ENCODE results near the gene TRIM52.

The TRIM52 gene

GRCh38 chr5:181233801-181234454, 27.0 kb downstream of the TRIM52 start:
- no peak for DNase-seq (ENCODE audit: low spot score)

GRCh38 chr5:181233088-181233800, 27.7 kb downstream of the TRIM52 start:
- DNase-seq (ENCODE audit: low spot score) = no peak

- DNase-seq (ENCODE audit: low spot score) = no peak
These were observed 28.4 kb downstream of the TRIM52 start for GRCh38 chr5:181232593-181232992.

GRCh38 chr5:181231432-181231831, 29.5 kb downstream of the TRIM52 start:
- DNase-seq (ENCODE audit: low spot score) = no peak

DNA sequence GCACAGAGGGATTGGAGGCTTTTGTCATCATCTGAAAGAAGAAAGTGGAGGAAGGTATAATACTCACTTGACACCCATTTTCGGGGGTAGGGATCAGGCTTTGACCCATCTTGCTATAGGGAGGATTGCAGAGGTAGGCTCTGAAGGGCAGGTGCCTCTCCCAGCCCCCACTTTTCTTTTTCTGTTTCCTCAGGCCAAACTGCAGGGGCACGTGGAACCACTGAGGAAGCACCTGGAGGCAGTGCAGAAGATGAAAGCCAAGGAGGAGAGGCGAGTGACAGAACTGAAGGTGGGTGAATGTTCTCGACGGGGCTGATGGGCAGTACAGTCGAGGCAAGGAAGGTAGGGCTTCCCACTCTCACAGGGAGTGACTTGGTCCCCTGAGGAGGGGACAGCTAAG, 30.4 kb downstream of the TRIM52 start:
- no peak for DNase-seq (ENCODE audit: low spot score)

- no peak for DNase-seq (ENCODE audit: low spot score)
These were observed 30.9 kb downstream of the TRIM52 start for GRCh38 chr5:181229996-181230395.

GRCh38 chr5:181224390-181225229, 36.3 kb downstream of the TRIM52 start:
- DNase-seq (ENCODE audit: low spot score) = no peak

- DNase-seq (ENCODE audit: low spot score) = no peak
These were observed 37.1 kb downstream of the TRIM52 start for GRCh38 chr5:181223729-181224389.

DNA sequence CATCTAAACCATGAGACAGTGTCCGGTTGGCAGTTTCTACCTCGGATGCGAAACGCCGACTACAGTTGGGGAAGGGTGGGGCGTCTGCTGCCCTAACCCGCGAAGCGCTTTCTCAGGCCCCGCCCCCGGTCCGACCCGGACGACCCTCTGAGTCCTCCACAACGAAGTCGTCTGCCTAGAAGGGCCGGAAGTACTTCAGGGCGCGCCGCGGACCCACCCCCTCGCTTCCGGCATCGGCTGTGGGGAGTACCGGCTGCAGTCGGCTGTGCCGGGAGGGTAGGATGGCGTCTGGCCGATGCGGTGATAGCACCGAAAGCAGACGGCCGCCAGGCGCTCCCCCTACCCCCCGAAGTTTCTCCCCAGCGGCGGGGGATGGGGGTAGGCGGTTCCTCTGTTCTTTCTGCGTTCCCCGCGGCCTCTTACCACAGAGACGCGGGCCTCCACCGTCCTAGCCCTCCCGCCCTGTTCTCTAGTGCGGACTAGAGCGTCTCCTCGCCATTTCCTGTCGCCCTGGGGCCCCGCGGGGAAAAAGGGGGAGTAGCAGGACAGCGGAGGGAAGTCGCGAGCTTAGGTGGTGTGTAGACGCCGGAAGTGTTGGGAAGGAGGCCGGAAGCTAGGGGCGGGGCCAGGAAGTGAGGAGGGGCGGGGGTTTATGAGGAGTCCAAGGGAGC, 37.8 kb downstream of the TRIM52 start, which contains the start of gene TRIM41:
Gene TRIM41 (plus strand): TSS at position 224 of the 671 bp plus-strand sequence. CDS start 719 bp downstream, outside the sequence.
- peak; percentile 90 for DNase-seq (ENCODE audit: low spot score)

GRCh38 chr5:181222630-181223057, 38.3 kb downstream of the TRIM52 start:
- no peak for DNase-seq (ENCODE audit: low spot score)

DNA sequence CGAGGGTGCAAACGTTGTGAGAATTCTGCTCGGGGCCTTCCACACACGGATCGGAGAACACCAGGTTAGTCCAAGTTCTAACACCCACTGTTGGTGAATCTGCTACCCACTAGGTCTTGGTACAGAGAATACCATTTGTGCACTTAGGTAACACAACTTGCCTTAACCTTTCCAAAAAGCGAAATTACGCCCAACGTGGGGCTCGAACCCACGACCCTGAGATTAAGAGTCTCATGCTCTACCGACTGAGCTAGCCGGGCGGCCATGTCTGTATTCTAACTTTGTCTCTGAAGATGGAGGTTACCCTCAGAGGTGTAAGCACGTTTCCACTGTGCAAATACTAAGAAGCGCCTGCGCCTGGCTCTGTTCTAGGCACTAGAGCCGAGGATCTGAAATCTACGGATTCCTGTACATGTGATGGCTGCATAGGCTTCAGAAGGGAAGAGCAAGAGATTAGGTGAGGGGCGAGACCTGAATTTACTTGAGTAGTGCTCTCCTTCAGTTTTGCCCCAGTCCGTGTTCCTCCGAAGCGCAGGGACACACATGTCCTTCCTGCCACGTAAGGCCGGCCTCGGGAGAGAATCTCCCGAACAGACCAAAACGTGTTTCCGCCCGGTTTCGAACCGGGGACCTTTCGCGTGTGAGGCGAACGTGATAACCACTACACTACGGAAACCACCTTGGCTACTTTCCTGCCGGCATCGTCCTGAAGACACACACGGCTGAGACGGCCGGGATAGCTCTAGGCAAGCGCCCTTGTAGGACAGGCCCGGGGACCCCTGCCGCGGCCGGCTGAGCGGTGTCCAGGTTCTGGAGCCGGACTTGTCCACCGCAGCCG, 38.9 kb downstream of the TRIM52 start:
- peak; percentile 89 for DNase-seq (ENCODE audit: low spot score)

- DNase-seq (ENCODE audit: low spot score) = no peak
These were observed 39.7 kb downstream of the TRIM52 start for GRCh38 chr5:181221105-181221791.

DNA sequence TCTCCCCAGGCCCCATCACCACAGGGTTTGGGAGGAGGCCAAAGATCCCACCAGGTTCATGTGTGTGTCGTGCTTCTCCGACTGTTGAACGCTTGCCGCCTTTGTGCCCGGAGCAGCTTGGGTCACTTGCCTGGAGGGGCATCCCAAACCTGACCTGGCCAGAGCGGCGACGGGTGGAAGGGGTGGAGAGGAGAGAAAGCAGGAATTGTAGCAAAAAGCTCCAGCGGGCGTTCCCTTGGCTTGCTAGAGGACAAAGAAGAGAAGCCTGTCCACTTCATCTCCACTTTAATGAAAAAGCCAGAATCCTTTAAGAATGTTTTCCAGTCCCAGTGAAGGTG, 40.8 kb downstream of the TRIM52 start:
- no peak for DNase-seq (ENCODE audit: low spot score)

- no peak for DNase-seq (ENCODE audit: low spot score)
These were observed 41.4 kb downstream of the TRIM52 start for GRCh38 chr5:181219262-181220177.

- no peak for DNase-seq (ENCODE audit: low spot score)
These were observed 42.2 kb downstream of the TRIM52 start for GRCh38 chr5:181218795-181219124.

DNA sequence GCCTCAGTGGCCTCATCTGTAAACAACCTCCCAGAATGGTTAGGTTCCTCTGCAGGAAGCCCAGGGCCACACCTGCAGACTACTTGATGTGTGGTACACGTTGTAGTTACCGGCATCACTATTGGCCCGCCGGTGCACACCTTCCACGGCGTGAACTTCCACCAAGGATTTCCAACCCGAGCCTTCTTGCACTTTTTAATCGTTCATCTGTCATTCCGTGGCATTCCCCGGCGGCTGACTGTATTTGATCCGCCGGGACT, 43.2 kb downstream of the TRIM52 start:
- DNase-seq (ENCODE audit: low spot score) = no peak

DNA sequence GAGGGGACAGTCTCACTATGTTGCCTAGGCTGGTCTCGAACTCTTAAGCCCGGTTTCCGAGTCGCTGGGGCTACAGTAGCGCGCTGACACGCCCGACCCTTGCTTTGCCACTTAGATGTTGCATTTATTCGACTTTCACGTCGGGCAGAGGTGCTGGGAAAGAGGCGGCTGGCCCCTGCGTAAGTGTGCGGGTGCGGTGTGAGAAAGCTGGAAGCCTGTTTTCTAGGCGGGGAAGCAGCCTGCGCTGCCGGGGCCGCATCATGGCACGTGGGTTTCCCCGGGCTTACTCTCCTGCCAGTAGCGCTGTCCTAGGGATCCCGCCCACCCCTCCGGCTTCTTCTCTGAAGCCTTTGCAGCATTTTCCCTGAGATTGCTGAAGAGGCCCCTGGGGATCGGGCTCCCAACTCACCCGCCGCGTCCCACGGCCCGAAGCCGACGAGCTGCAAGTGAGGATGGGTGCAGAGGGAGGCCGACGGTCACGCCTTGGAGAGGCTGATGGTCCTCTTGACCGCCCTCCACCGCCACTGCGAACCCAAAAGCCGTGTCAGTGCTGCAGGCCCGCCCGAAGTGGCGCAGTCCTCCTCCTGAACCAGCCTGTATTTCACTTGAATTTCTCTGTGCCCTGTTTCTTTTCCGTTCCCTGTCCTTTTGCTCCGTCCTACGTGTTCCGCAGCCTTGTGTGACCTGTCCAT, 43.7 kb downstream of the TRIM52 start:
- peak; percentile 30 for DNase-seq (ENCODE audit: low spot score)

DNA sequence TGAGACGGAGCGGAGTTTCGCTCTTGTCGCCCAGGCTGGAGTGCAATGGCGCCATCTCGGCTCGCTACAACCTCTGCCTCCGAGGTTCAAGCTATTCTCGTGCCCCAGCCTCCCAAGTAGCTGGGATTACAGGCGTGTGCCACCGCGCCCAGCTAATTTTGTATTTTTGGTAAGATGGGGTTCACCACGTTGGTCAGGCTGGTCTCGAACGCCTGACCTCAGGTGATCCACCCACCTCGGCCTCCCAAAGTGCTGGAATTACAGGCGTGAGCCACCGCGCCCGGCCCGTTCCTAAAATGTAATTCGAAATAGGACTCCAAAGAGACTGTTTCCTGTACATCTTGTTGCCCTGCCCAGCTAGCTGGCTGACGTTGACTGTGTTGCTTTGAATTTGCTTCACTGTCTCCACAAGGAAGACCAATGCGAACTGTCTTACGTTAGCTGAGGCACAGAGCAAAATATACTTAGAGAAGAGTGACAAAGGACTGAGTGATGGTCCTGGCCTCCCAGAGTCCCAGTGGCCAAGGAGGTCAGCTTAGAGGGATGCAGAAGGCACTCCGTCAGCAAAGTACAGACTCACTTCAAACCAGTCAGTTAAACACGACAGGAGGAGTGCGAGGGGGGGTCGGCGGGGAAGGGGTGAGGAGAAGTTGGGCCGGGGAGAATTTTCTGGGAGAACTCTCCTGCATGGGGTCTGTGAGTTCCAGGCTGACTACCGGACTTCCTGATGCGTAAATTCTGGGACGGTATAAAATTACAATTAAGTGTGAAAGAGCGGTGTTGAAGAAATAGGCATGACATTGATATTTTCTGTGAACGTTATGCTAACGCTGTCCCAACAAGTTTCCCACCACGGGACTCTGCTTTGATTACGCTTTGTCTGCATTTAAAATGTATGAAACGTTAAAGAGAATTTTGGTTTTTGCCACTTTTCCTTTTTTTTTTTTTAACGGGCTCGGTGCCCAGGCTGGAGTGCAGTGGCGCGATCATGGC, 44.6 kb downstream of the TRIM52 start:
- DNase-seq (ENCODE audit: low spot score) = peak; percentile 23

All from hematopoietic multipotent progenitor cell treated with erythropoietin and hydrocortisone succinate and interleukin-3 and kit ligand, for 15 days (in vitro differentiated cells).